HAP-1 (cell line): ENCODE data around the gene RPS6KA5.
"Not testable (repeated sequence)": the region's sequence is repeated elsewhere in the genome, so short reads cannot be mapped to it uniquely, and the experiment has no call there.

Source experiments
- DNase-seq, 2 experiments: peaks; one replicate each; pipeline ENCODE4 v3.0.0-alpha.2; 2016 to 2020; ENCODE audit warnings: low spot score in 2 of 2
- H3K27me3 ChIP-seq: fragments of 250-450 bp; sonication (Bioruptor Pico); 2 replicates; pipeline ENCODE4 v1.5.1; 2020; ENCODE audit warnings: low read depth, mild to moderate bottlenecking, moderate library complexity
- H3K36me3 ChIP-seq: fragments of 250-450 bp; sonication (Bioruptor Pico); replicated peaks from 2 replicates; pipeline ENCODE4 v1.5.1; 2020; ENCODE audit warnings: mild to moderate bottlenecking
- H3K4me1 ChIP-seq: fragments of 250-450 bp; sonication (Bioruptor Pico); 2 replicates; pipeline ENCODE4 v1.5.1; 2020; ENCODE audit warnings: mild to moderate bottlenecking
- H3K4me3 ChIP-seq: fragments of 250-450 bp; sonication (Bioruptor Pico); 2 replicates; pipeline ENCODE4 v1.5.1; 2020; ENCODE audit warnings: mild to moderate bottlenecking, moderate library complexity
- H3K9me3 ChIP-seq: fragments of 250-450 bp; sonication (Bioruptor Pico); 2 replicates; pipeline ENCODE4 v1.5.1; 2020; ENCODE audit warnings: mild to moderate bottlenecking, moderate library complexity
- in situ Hi-C: fragments of 300-500 bp; cut with MboI; formaldehyde crosslinking; loops from 3 replicates; pipeline ENCODE4 v1.14.3; 2020; ENCODE audit warnings: low sequenced_read_pairs, inconsistent platforms, mixed read lengths

RPS6KA5 gene

GRCh38 chr14:90823542-90823941 is 236.9 kb downstream of the RPS6KA5 start:
- DNase-seq, in situ Hi-C loops, H3K9me3 ChIP-seq, H3K36me3 ChIP-seq, H3K4me3 ChIP-seq, H3K27me3 ChIP-seq, H3K4me1 ChIP-seq: not testable (repeated sequence)

GRCh38 chr14:90820958-90821357 is 239.5 kb downstream of the RPS6KA5 start:
- 0 out of 2 replicates have a peak, but pooled peaks cover 2% of the 10 kb centered on the region for H3K9me3 ChIP-seq
- no peaks in the 10 kb centered on the region for H3K27me3 ChIP-seq
- in situ Hi-C loops, result no loop called here
- H3K4me3 ChIP-seq, result no peak overlapping the region
- no peaks in the 10 kb centered on the region for H3K36me3 ChIP-seq
- H3K4me1 ChIP-seq, result no peaks in the 10 kb centered on the region
- no peak for DNase-seq

GRCh38 chr14:90819734-90820393 is 240.6 kb downstream of the RPS6KA5 start:
- Histone ChIP-seq H3K27me3 (no peaks in the 10 kb centered on the region), H3K4me1 (no peaks in the 10 kb centered on the region), H3K36me3 (no peaks in the 10 kb centered on the region), H3K4me3 (no peak overlapping the region), H3K9me3 (0 out of 2 replicates have a peak, but pooled peaks cover 2% of the 10 kb centered on the region)
- in situ Hi-C loops, result no loop called here
- no peak for DNase-seq

- Histone ChIP-seq H3K36me3 (no peaks in the 10 kb centered on the region), H3K9me3 (no peaks in the 10 kb centered on the region), H3K4me3 (no peak overlapping the region), H3K4me1 (no peaks in the 10 kb centered on the region; the same call in 1 of the 2 replicates), H3K27me3 (no peaks in the 10 kb centered on the region)
- in situ Hi-C loops, result no loop called here
- no peak for DNase-seq
These were observed 241.7 kb downstream of the RPS6KA5 start for GRCh38 chr14:90818715-90819114.

- H3K36me3 ChIP-seq, result no peaks in the 10 kb centered on the region
- in situ Hi-C loops, result no loop called here
- no peaks in the 10 kb centered on the region for H3K27me3 ChIP-seq
- DNase-seq, result no peak
- no peak overlapping the region for H3K4me3 ChIP-seq
- H3K4me1 ChIP-seq, result no peaks in the 10 kb centered on the region; the same call in 1 of the 2 replicates
- H3K9me3 ChIP-seq, result no peaks in the 10 kb centered on the region
These were observed 243.6 kb downstream of the RPS6KA5 start for GRCh38 chr14:90816681-90817436.

- Histone ChIP-seq H3K4me1 (no peaks in the 10 kb centered on the region; the same call in 1 of the 2 replicates), H3K4me3 (peak within 1 kb of the TSS; percentile 48), H3K36me3 (no peaks in the 10 kb centered on the region), H3K27me3 (no peaks in the 10 kb centered on the region), H3K9me3 (no peaks in the 10 kb centered on the region)
- in situ Hi-C loops, result no loop called here
- DNase-seq, result peak; percentile 20 to 73
These were observed 244.4 kb downstream of the RPS6KA5 start, which contains the start of gene TTC7B for GRCh38 chr14:90815822-90816662. Gene TTC7B, minus strand, starts transcription at chr14:90816430. Its CDS starts 135 bp downstream, at chr14:90816295.

- Histone ChIP-seq H3K27me3 (no peaks in the 10 kb centered on the region), H3K9me3 (no peaks in the 10 kb centered on the region), H3K4me1 (no peaks in the 10 kb centered on the region; the same call in 1 of the 2 replicates), H3K4me3 (peak overlapping the region; percentile 48), H3K36me3 (no peaks in the 10 kb centered on the region)
- no peak for DNase-seq
- in situ Hi-C loops, result no loop called here
These were observed 244.9 kb downstream of the RPS6KA5 start for GRCh38 chr14:90815572-90815821.

- peak overlapping the region; percentile 48 for H3K4me3 ChIP-seq
These were observed 245.5 kb downstream of the RPS6KA5 start for GRCh38 chr14:90814806-90815571.

GRCh38 chr14:90813442-90813841 is 247.0 kb downstream of the RPS6KA5 start:
- in situ Hi-C loops, result no loop called here
- no peaks in the 10 kb centered on the region; the same call in 1 of the 2 replicates for H3K4me1 ChIP-seq
- H3K9me3 ChIP-seq, result no peaks in the 10 kb centered on the region
- H3K4me3 ChIP-seq, result no peak overlapping the region
- no peak for DNase-seq
- H3K36me3 ChIP-seq, result no peaks in the 10 kb centered on the region
- no peaks in the 10 kb centered on the region for H3K27me3 ChIP-seq

More at GRCh38 chr14:90814806-90815571, 245.5 kb downstream of the RPS6KA5 start:
- DNase-seq, result no peak
- Histone ChIP-seq H3K9me3 (no peaks in the 10 kb centered on the region), H3K36me3 (no peaks in the 10 kb centered on the region), H3K27me3 (no peaks in the 10 kb centered on the region), H3K4me1 (no peaks in the 10 kb centered on the region; the same call in 1 of the 2 replicates)
- in situ Hi-C loops, result no loop called here

- Histone ChIP-seq H3K9me3 (no peaks in the 10 kb centered on the region), H3K4me3 (no peak overlapping the region), H3K4me1 (no peaks in the 10 kb centered on the region; the same call in 1 of the 2 replicates), H3K36me3 (no peaks in the 10 kb centered on the region), H3K27me3 (no peaks in the 10 kb centered on the region)
- in situ Hi-C loops, result no loop called here
- DNase-seq, result no peak
These were observed 248.3 kb downstream of the RPS6KA5 start for GRCh38 chr14:90812109-90812508.

- Histone ChIP-seq H3K9me3 (no peaks in the 10 kb centered on the region), H3K4me3 (no peak overlapping the region), H3K27me3 (no peaks in the 10 kb centered on the region), H3K4me1 (no peaks in the 10 kb centered on the region; the same call in 1 of the 2 replicates), H3K36me3 (no peaks in the 10 kb centered on the region)
- in situ Hi-C loops, result no loop called here
- DNase-seq, result no peak
These were observed 248.8 kb downstream of the RPS6KA5 start for GRCh38 chr14:90811641-90812040.

GRCh38 chr14:90810806-90811205 is 249.6 kb downstream of the RPS6KA5 start:
- no peak overlapping the region for H3K4me3 ChIP-seq
- no peak for DNase-seq
- H3K9me3 ChIP-seq, result no peaks in the 10 kb centered on the region
- H3K36me3 ChIP-seq, result no peaks in the 10 kb centered on the region
- no peaks in the 10 kb centered on the region; the same call in 1 of the 2 replicates for H3K4me1 ChIP-seq
- in situ Hi-C loops, result no loop called here
- no peaks in the 10 kb centered on the region for H3K27me3 ChIP-seq
